Muscle of leg (tissue), 11 donors: ENCODE results near the gene ADGRV1. TPM values are rescaled to one million over a fixed set of nuclear protein-coding genes. Genes with fewer than 3 reads are reported as not detected.

Experiments used
- DNase-seq: peaks from one replicate; pipeline ENCODE4 v3.0.0; 2013
- H3K27ac ChIP-seq: one replicate; pipeline ENCODE4 v1.5.1; 2013; ENCODE audit warnings: mild to moderate bottlenecking, low read length, control low read depth
- H3K27me3 ChIP-seq: one replicate; pipeline ENCODE4 v1.6.1; 2013; ENCODE audit warnings: low read length; ENCODE audit not compliant: control insufficient read depth, insufficient read depth
- H3K36me3 ChIP-seq: one replicate; pipeline ENCODE4 v1.6.1; 2013; ENCODE audit warnings: low read length; ENCODE audit not compliant: control insufficient read depth, insufficient read depth
- H3K4me1 ChIP-seq: one replicate; pipeline ENCODE4 v1.6.1; 2013; ENCODE audit warnings: low read length; ENCODE audit not compliant: control insufficient read depth, insufficient read depth
- H3K4me3 ChIP-seq: one replicate; pipeline ENCODE4 v1.5.1; 2013; ENCODE audit warnings: low read length, control low read depth
- H3K9me3 ChIP-seq: replicated peaks from 2 replicates; pipeline ENCODE4 v1.6.1; 2013; ENCODE audit warnings: low read depth, low read length; ENCODE audit not compliant: control insufficient read depth
- WGBS: methylation state at CpG from one replicate; pipeline ENCODE4 v1.1.5; 2013; ENCODE audit warnings: missing lambda C conversion rate; ENCODE audit not compliant: insufficient coverage; 5-methylcytosine and 5-hydroxymethylcytosine counted together
- polyA plus RNA-seq, 8 donors: library from polyadenylated mRNA; unstranded; fragments of 120-200 nt; gene quantifications; one replicate each; pipeline versions ENCODE4 v1.2.1 to v1.2.3, GENCODE V29; 2013; ENCODE audit warnings: inconsistent platforms in 1 of 8, low replicate concordance in 1 of 8; ENCODE audit not compliant: insufficient read length in 8 of 8, insufficient read depth in 1 of 8
- total RNA-seq: library from RNA; stranded (reverse); fragments of 120-200 nt; gene quantifications from one replicate; pipeline ENCODE4 v1.2.4, GENCODE V29; 2013

ADGRV1 gene
- total and polyA plus RNA-seq, 9 donors: 0.49 to 2.5 (median 0.88) TPM

- H3K4me3 ChIP-seq: no peak overlapping the region
- no peaks in the 10 kb centered on the region for H3K27me3 ChIP-seq
- no peak overlapping the region for H3K27ac ChIP-seq
- H3K9me3 ChIP-seq: no peaks in the 10 kb centered on the region
- no peak for DNase-seq
- no CpG with 5 or more reads among the region's 4 CpGs for WGBS
- H3K36me3 ChIP-seq: no peaks in the 10 kb centered on the region
- peaks cover 10% of the 10 kb centered on the region for H3K4me1 ChIP-seq
Measured at GRCh38 chr5:91142386-91142785, 583.8 kb downstream of the ADGRV1 start.

GRCh38 chr5:91142819-91143218 is 584.2 kb downstream of the ADGRV1 start:
- no peak for DNase-seq
- Histone ChIP-seq H3K4me1 (peaks cover 10% of the 10 kb centered on the region), H3K27ac (no peak overlapping the region), H3K36me3 (no peaks in the 10 kb centered on the region), H3K4me3 (no peak overlapping the region), H3K9me3 (no peaks in the 10 kb centered on the region), H3K27me3 (no peaks in the 10 kb centered on the region)
- 97% methylated on average over 8 of the region's 8 CpGs for WGBS

GRCh38 chr5:91143840-91144239 is 585.2 kb downstream of the ADGRV1 start:
- Histone ChIP-seq H3K4me3 (no peak overlapping the region), H3K27ac (no peak overlapping the region), H3K27me3 (no peaks in the 10 kb centered on the region), H3K4me1 (peaks cover 10% of the 10 kb centered on the region), H3K9me3 (no peaks in the 10 kb centered on the region), H3K36me3 (no peaks in the 10 kb centered on the region)
- WGBS: 100% methylated on average over 2 of the region's 2 CpGs
- DNase-seq: no peak

GRCh38 chr5:91144491-91145332 is 586.1 kb downstream of the ADGRV1 start:
- Histone ChIP-seq H3K36me3 (no peaks in the 10 kb centered on the region), H3K9me3 (no peaks in the 10 kb centered on the region), H3K27ac (peak overlapping the region; percentile 76), H3K4me1 (peaks cover 10% of the 10 kb centered on the region), H3K4me3 (no peak overlapping the region), H3K27me3 (no peaks in the 10 kb centered on the region)
- WGBS: no CpG with 5 or more reads among the region's 5 CpGs
- DNase-seq: no peak

GRCh38 chr5:91145333-91145620 is 586.7 kb downstream of the ADGRV1 start:
- peak overlapping the region; percentile 76 for H3K27ac ChIP-seq
- H3K27me3 ChIP-seq: no peaks in the 10 kb centered on the region
- no peak overlapping the region for H3K4me3 ChIP-seq
- H3K36me3 ChIP-seq: no peaks in the 10 kb centered on the region
- DNase-seq: peak; percentile 91
- no CpG with 5 or more reads among the region's 2 CpGs for WGBS
- H3K4me1 ChIP-seq: peaks cover 10% of the 10 kb centered on the region
- no peaks in the 10 kb centered on the region for H3K9me3 ChIP-seq

- no peaks in the 10 kb centered on the region for H3K36me3 ChIP-seq
- peak; percentile 68 for DNase-seq
- peak overlapping the region; percentile 76 for H3K27ac ChIP-seq
- H3K27me3 ChIP-seq: no peaks in the 10 kb centered on the region
- no peaks in the 10 kb centered on the region for H3K9me3 ChIP-seq
- H3K4me1 ChIP-seq: peaks cover 10% of the 10 kb centered on the region
- WGBS: 0% methylated on average over 1 of the region's 4 CpGs
- H3K4me3 ChIP-seq: no peak overlapping the region
Measured at GRCh38 chr5:91146230-91146629, 587.6 kb downstream of the ADGRV1 start.

GRCh38 chr5:91146905-91147600 is 588.5 kb downstream of the ADGRV1 start:
- Histone ChIP-seq H3K36me3 (no peaks in the 10 kb centered on the region), H3K4me1 (peaks cover 10% of the 10 kb centered on the region), H3K9me3 (no peaks in the 10 kb centered on the region), H3K27me3 (no peaks in the 10 kb centered on the region), H3K4me3 (no peak overlapping the region), H3K27ac (no peak overlapping the region)
- 100% methylated on average over 2 of the region's 4 CpGs for WGBS
- DNase-seq: no peak

- H3K9me3 ChIP-seq: no peaks in the 10 kb centered on the region
- peaks cover 3% of the 10 kb centered on the region for H3K4me1 ChIP-seq
- no peaks in the 10 kb centered on the region for H3K27me3 ChIP-seq
- no peak overlapping the region for H3K27ac ChIP-seq
- H3K36me3 ChIP-seq: no peaks in the 10 kb centered on the region
- no peak for DNase-seq
- no peak overlapping the region for H3K4me3 ChIP-seq
- WGBS: no CpG with 5 or more reads among the region's 1 CpG
Measured at GRCh38 chr5:91150234-91150633, 591.6 kb downstream of the ADGRV1 start.

GRCh38 chr5:91150636-91151035 is 592.0 kb downstream of the ADGRV1 start:
- peaks cover 3% of the 10 kb centered on the region for H3K4me1 ChIP-seq
- peak; percentile 38 for DNase-seq

GRCh38 chr5:91151947-91152346 is 593.4 kb downstream of the ADGRV1 start:
- Histone ChIP-seq H3K9me3 (no peaks in the 10 kb centered on the region), H3K27ac (no peak overlapping the region), H3K36me3 (no peaks in the 10 kb centered on the region), H3K4me3 (no peak overlapping the region), H3K27me3 (no peaks in the 10 kb centered on the region), H3K4me1 (peaks cover under 1% of the 10 kb centered on the region)
- DNase-seq: no peak
- no CpG with 5 or more reads among the region's 2 CpGs for WGBS

More at GRCh38 chr5:91150636-91151035, 592.0 kb downstream of the ADGRV1 start:
- no peaks in the 10 kb centered on the region for H3K27me3 ChIP-seq
- no peaks in the 10 kb centered on the region for H3K36me3 ChIP-seq
- no peaks in the 10 kb centered on the region for H3K9me3 ChIP-seq
- no peak overlapping the region for H3K4me3 ChIP-seq
- H3K27ac ChIP-seq: no peak overlapping the region
